Stimulated activated naive CD8-positive, alpha-beta T cell treated with anti-CD3 and anti-CD28 coated beads, Interleukin-15, Interleukin-2, amounts not matched to agents 100 U/mL and 50 U/mL, for 24 hours (primary cell): ENCODE data around the gene C19orf85.
A peak's percentile ranks its signal among the peaks of the same experiment; 100 is the strongest.
"Not testable (repeated sequence)": the region's sequence is repeated elsewhere in the genome, so short reads cannot be mapped to it uniquely, and the experiment has no call there.

ENCODE experiments used
- ATAC-seq: fragments of 150-1000 bp; cut with Tn5 transposase; one replicate; pipeline ENCODE4 v1.10.0; 2021
- DNase-seq: peaks from one replicate; pipeline ENCODE4 v3.0.0; 2021

C19orf85 gene

DNA sequence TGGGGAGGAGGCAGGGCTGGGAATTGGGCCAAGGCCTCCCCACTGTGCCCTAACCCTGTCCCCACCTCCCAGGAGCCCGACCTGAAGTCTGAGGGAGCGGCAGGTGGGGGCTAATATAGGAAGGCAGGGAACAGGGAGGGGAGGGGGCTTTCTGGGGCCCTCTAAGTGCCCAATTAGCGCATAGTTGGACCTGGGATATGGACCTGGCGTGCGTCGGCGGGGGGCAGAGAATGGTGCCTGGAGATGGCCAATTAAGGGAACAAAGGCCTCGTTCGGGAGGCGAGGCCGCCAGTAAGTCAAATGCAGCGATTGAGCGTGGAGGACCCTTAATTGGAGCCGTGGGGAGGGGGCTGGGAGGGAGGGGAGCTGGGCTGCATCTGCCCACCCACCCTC lies at the start of gene C19orf85:
Gene C19orf85, minus strand, starts transcription at position 90 of the 393 bp plus-strand sequence. CDS start 197 bp downstream, outside the sequence.
- DNase-seq (no peak), ATAC-seq (no peak)

- DNase-seq: no peak
Observed at GRCh38 chr19:55508120-55508519, 43.6 kb upstream of the C19orf85 start.

GRCh38 chr19:55504981-55505380 lies 40.4 kb upstream of the C19orf85 start:
- DNase-seq (no peak), ATAC-seq (no peak)

More at GRCh38 chr19:55508120-55508519, 43.6 kb upstream of the C19orf85 start:
- ATAC-seq: no peak

GRCh38 chr19:55504252-55504603 lies 39.7 kb upstream of the C19orf85 start:
- ATAC-seq: no peak

DNA sequence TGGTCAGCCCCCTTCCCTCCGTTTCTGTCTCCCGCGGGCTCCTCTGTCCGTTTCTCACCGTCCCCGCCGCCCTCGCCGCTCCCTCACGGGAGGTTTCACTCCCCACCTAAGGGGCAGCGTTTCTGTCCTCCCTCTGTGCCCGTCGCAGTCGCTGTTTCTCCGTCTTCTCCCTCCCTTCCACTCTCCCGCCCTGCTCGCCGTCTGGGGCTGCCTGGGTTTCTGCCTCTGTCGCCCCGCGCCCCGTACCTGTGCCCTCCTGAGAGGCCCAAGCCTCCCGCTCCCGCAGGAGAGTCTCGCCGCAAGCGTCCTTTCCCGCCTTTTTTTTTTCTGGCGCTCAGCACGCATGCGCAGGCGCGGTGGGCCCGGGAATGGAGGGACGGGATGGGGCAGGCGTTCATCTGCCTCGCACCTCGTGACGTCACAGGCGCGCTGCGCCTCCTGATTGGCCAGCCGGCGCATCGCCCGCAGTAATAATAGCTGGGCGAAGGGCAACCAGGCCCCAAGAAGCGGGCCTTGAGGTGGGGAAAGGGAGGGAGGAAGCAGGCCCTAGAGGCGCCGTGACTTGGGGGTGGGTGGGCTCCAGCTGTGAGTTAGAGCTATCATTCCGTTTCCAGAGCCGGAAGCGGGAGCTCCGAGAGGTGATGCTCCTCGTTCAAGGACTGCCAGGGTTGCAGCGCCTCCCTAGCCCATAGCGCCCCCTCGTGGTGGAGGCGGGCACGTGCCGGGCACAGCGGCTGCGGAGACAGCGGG lies 39.1 kb upstream of the C19orf85 start:
- ATAC-seq (peak; percentile 93), DNase-seq (peak; percentile 97)

More at GRCh38 chr19:55504252-55504603, 39.7 kb upstream of the C19orf85 start:
- DNase-seq: no peak

GRCh38 chr19:55503157-55503501 lies 38.6 kb upstream of the C19orf85 start:
- no peak for ATAC-seq
- no peak for DNase-seq

DNA sequence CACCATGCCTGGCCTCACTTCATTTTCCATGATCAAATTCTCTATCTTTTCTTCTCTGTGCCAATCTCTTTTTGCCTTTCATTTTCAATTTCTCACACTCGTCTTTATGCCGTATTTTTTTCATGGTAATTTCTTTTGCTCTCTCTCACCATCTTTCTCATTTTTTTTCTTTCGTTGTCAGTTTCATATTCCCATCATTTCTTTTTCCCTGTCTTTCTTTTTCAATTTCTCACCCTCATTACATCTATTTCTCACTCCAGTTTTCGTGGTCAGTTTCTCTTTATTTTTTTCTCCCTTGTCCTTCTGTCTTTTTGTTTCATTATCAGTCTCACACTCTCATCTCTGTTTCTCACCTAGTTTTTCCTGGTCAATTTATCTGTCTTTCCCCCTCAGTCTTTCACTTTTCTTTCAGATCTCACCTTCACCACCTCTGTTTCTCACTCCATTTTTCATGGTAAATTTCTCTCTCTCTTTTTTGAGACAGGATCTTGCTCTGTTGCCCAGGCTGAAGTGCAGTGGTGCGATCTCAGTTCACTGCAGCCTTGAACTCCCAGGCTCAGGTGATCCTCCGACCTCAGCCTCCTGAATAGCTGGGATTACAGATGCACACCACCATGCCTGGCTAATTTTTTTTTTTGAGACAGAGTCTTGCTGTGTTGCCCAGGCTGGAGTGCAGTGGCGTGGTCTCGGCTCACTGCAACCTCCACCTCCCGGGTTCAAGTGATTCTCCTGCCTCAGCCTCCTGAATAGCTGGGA lies 37.8 kb upstream of the C19orf85 start:
- DNase-seq: no peak
- ATAC-seq: no peak

DNA sequence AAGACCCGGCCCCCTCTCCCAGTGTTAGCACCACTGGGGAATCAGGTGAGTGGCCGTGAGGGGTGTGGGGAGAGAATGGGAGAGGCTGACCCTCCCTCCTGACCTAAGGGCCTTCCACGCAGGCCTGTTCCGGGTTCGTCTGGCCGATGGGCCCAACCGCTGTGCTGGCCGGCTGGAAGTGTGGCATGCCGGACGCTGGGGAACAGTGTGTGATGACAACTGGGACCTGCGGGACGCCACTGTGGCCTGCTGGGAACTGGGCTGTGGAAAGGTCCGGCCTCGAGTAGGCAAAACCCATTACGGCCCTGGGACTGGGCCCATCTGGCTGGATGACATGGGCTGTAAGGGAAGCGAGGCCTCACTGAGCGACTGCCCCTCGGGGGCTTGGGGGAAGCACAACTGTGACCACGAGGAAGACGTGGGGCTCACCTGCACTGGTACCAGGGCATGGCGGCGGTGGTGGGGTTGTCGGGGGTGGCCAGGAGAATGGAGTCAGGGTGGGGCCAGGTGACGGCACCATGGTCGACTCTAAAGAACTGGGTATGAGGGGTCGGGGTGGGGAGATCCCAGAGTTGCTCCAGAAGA lies 35.9 kb upstream of the C19orf85 start:
- DNase-seq (no peak), ATAC-seq (no peak)

- DNase-seq (no peak), ATAC-seq (no peak)
Observed at GRCh38 chr19:55498246-55498840, 33.8 kb upstream of the C19orf85 start.

- DNase-seq: no peak
- ATAC-seq: no peak
Observed at GRCh38 chr19:55497763-55498162, 33.2 kb upstream of the C19orf85 start.

- not testable (repeated sequence) for ATAC-seq, DNase-seq
Observed at GRCh38 chr19:55496820-55497219, 32.3 kb upstream of the C19orf85 start.

DNA sequence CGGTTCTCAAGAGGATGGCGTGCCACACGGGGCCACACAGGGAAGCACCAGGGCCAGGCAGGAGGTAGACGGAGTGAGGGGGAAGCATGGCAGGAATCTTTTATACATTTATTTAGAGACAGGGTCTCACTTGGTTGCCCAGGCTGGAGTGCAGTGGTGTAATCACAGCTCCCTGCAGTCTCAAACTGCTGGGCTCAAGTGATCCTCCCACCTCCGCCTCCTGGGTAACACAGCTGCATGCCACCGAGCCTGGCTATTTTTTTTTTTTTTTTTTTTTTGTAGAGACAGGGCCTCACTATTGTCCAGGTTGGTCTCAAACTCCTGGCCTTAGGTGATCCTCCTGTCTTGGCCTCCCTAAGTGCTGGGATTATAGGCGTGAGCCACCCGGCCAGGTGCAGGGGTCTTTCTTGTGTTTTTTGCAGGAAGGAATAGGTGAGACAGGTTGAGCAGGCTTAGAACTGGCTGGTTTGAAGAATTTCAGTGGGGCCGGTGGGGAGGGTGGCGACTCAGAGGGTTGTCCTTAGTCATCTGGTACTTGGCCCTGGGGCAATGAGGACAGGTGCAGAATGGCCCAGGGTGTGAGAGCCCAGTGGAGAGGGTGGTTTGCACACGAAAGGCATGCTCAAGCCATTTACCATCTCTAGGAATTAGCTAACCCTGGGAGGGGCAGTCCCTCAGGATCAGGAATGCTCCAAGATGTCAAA lies 31.2 kb upstream of the C19orf85 start:
- ATAC-seq (no peak), DNase-seq (no peak)

GRCh38 chr19:55494172-55494761 lies 29.7 kb upstream of the C19orf85 start:
- peak; percentile 61 for ATAC-seq
- DNase-seq: no peak

- ATAC-seq: no peak
- no peak for DNase-seq
Observed at GRCh38 chr19:55493645-55494171, 29.2 kb upstream of the C19orf85 start.

GRCh38 chr19:55493052-55493644 lies 28.6 kb upstream of the C19orf85 start:
- DNase-seq (no peak), ATAC-seq (no peak)

DNA sequence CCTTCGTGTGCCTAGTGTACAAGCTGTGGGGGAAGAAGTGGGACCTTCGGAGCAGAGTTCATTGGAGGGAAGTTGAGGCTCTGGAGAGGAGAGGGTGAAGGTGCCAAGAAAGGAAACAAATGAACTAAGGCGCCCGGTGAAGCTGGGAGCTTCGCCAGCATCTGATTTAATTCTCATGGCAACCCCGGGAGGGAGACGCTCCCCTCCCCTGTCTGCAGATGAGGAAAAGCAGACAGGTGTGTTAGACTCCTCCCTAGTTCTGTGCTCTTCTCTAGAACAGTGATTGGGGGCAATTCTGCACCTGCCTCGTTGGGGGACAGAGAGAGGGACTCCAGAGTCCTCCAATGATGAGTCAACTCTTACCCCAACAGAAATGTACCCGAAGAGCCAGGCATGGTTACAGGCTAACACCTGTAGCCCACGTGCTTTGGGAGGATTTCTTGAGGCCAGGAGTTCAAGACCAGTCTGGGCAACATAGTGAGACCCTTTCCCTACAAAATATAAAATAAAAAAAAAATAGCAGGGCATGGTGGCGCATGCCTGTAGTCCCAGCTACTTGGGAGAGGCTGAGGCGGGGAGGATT lies 27.9 kb upstream of the C19orf85 start:
- ATAC-seq (no peak), DNase-seq (no peak)

- DNase-seq (no peak), ATAC-seq (no peak)
Observed at GRCh38 chr19:55491546-55492360, 27.2 kb upstream of the C19orf85 start.

DNA sequence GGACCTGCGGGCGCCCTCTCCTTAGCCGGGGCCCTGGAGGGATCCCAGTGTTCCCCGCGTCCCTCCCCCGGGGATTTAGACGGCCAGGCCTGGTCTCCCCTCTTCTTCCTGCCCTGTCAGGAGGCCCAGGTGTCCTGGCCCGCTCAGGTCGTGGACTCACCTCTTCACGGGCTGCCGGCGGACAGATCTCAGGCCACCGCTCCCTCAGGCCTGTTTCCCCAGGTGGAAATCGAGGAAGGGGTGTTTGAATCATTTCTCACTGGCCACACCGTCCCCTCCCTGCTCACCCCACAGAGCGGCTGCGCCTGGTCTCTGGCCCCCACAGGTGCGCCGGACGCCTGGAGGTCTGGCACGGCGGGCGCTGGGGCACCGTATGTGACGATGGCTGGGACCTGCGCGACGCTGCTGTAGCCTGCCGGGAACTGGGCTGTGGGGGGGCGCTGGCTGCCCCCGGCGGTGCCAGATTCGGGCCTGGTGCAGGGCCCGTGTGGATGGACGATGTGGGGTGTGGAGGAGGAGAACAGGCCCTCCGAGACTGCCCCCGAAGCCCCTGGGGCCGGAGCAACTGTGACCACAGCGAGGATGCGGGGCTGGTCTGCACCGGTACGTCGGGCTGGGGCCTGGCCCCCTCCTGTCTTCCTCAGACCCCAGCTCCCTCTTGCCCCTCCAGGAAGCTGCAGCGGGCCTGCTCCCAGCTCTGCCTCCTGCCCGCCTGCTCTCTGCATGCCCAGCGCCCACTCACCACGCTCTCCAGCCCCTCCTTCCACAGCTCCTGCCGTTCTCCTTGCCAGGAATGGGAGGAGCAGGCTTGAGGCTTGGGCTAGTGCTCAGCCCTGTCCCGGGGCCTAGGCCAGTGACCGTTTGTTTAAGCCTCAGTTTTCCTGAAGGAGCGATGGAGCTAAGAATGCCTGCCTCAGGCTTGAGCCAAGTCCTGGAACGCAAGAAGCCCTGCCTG lies 26.2 kb upstream of the C19orf85 start:
- DNase-seq: no peak
- ATAC-seq: no peak
